ENCODE results near the gene ATCAY. TPM values are rescaled to one million over a fixed set of nuclear protein-coding genes. Genes with fewer than 3 reads are reported as not detected.

ATCAY gene
- total and polyA plus RNA-seq, 2 of the 13 experiments (the other 11 are each of a cell fraction or from before 2014, with no cell fraction given), result not detected

- WGBS (ENCODE audit: low lambda C conversion rate), result 18% methylated on average over 4 of the region's 4 CpGs
- ChIA-PET POLR2A (no interaction called here), CTCF (ENCODE audit: low intra/inter-chr PET ratio, low total read pairs) (no interaction called here)
- in situ Hi-C loops (cut with HindIII; ENCODE audit: extremely low pct_ligation_motif_present, low pct_unique_long_range_greater_than_20kb), result loop anchor here (25.0 kb wide), 1 partner anchor 339 kb away; no protein-coding TSS in a partner anchor
- H3K4me3 ChIP-seq (replicated peaks in 1 of 3; ENCODE audit: insufficient read depth in 1 of 3, low read depth in 2 of 3, low read length in 3 of 3), result no peak overlapping the region
- intact Hi-C loops (cut with micrococcal nuclease; ENCODE audit: unreplicated experiment), result no loop called here
- TF ChIP-seq MXD3 (CRISPR knock-in tag; IDR thresholded peaks at IDR 0.05) (no peak), NR0B2 (CRISPR knock-in tag; IDR thresholded peaks at IDR 0.05) (no peak), HNF4G (IDR thresholded peaks at IDR 0.05; ENCODE audit: borderline replicate concordance, low read depth, low read length) (no peak), HNF4G (CRISPR knock-in tag; IDR thresholded peaks at IDR 0.05; ENCODE audit: borderline replicate concordance, low read depth) (no peak), SP1 (IDR thresholded peaks at IDR 0.05) (no peak), SP1 (CRISPR knock-in tag; IDR thresholded peaks at IDR 0.05) (no peak), TEAD3 (CRISPR knock-in tag; optimal IDR thresholded peaks at IDR 0.05; ENCODE audit: borderline replicate concordance) (no peak), ZNF501 (CRISPR knock-in tag; IDR thresholded peaks at IDR 0.05) (no peak), LCORL (IDR thresholded peaks at IDR 0.05) (no peak), LCORL (CRISPR knock-in tag; IDR thresholded peaks at IDR 0.05) (no peak), POLR2AphosphoS5 (IDR thresholded peaks at IDR 0.05; ENCODE audit: low read depth, low read length) (no peak), ELF3 (CRISPR knock-in tag; IDR thresholded peaks at IDR 0.05) (no peak), NFIC (IDR thresholded peaks at IDR 0.05; ENCODE audit: low read length) (no peak)
- H3K9ac ChIP-seq (ENCODE audit: insufficient read depth, low read depth, low read length), result no peak overlapping the region
- no peaks in the 10 kb centered on the region for H3K79me2 ChIP-seq (ENCODE audit: insufficient read depth, low read length)
- no peak for DNase-seq (ENCODE audit: low spot score)
- FAIRE-seq, result no peak
- no peak overlapping the region for H3K27ac ChIP-seq (ENCODE audit: extremely low read length, insufficient read depth, low read length)
- H2AFZ ChIP-seq (ENCODE audit: low read length), result no peak overlapping the region
- no peaks in the 10 kb centered on the region for H3K36me3 ChIP-seq (replicated peaks in 1 of 2; ENCODE audit: control insufficient read depth in 1 of 2, insufficient read depth in 2 of 2, low read length in 2 of 2)
- no peaks in the 10 kb centered on the region for H4K20me1 ChIP-seq (ENCODE audit: insufficient read depth, low read length)
- ATAC-seq, result no peak
- BruUV-seq (replicated peaks), result no TSS peak
- H3K9me3 ChIP-seq (ENCODE audit: low read length), result no peaks in the 10 kb centered on the region
- peaks cover 2 to 14% of the 10 kb centered on the region in 2 experiments; a peak in 3 of 5 replicates for H3K27me3 ChIP-seq (ENCODE audit: control insufficient read depth in 1 of 2, insufficient read depth in 2 of 2, low read length in 2 of 2)
- H3K4me1 ChIP-seq (ENCODE audit: insufficient read depth, low read length), result 0 out of 2 replicates have a peak, but pooled peaks cover 4% of the 10 kb centered on the region
- no peak overlapping the region for H3K4me2 ChIP-seq (ENCODE audit: low read depth, low read length)
Measured at GRCh38 chr19:3873151-3873550, 7.3 kb upstream of the ATCAY start.
